IMR-90 (cell line): ENCODE measurements around the gene TRAF7. TPM values are rescaled to one million over a fixed set of nuclear protein-coding genes. Genes with fewer than 3 reads are reported as not detected.
"Not testable (repeated sequence)": the region's sequence is repeated elsewhere in the genome, so short reads cannot be mapped to it uniquely, and the experiment has no call there.

ENCODE experiments used
- ATAC-seq: fragments of 200-7000 bp; cut with Tn5 transposase; 2 replicates; pipeline ENCODE4 v1.9.1; 2020; ENCODE audit warnings: low read depth, mild to moderate bottlenecking, moderate library complexity
- BruUV-seq: library from RNA; stranded (reverse); fragments of 400-500 nt; replicated peaks from 2 replicates; lab custom pipeline; 2021; lab: Mats Ljungman, UMichigan
- CTCF ChIA-PET: fragments of 300-600 bp; formaldehyde crosslinking; extraction: SDS; loops from one replicate; lab custom pipeline; 2021; ENCODE audit warnings: antibody characterized with exemption; lab: Yijun Ruan, JAX
- POLR2A ChIA-PET: fragments of 300-600 bp; sonication (Branson Sonifier 250); formaldehyde crosslinking; loops from one replicate; lab custom pipeline; 2022; ENCODE audit warnings: antibody characterized with exemption; ENCODE audit not compliant: unreplicated experiment; lab: Charles Lee
- DNase-seq: peaks from one replicate; pipeline ENCODE4 v3.0.0; 2013
- H2AFZ ChIP-seq: replicated peaks from 2 replicates; pipeline ENCODE3; 2013; ENCODE audit warnings: low read length, mild to moderate bottlenecking; ENCODE audit not compliant: poor library complexity
- H2AK5ac ChIP-seq: 2 replicates; pipeline ENCODE4 v1.6.1; 2013; ENCODE audit warnings: low read depth, low read length, inconsistent platforms
- H2AK9ac ChIP-seq: replicated peaks from 2 replicates; pipeline ENCODE3; 2013; ENCODE audit warnings: mild to moderate bottlenecking, low read depth, low read length, moderate library complexity; ENCODE audit not compliant: poor library complexity
- H2BK120ac ChIP-seq: 2 replicates; pipeline ENCODE4 v1.6.1; 2013; ENCODE audit warnings: low read depth, low read length, inconsistent platforms
- H2BK15ac ChIP-seq: 3 replicates; pipeline ENCODE4 v1.6.1; 2013; ENCODE audit warnings: low read depth, low read length, inconsistent platforms
- H2BK20ac ChIP-seq: 2 replicates; pipeline ENCODE4 v1.6.1; 2013; ENCODE audit warnings: low read depth, mild to moderate bottlenecking, inconsistent platforms, low read length, moderate library complexity
- H2BK5ac ChIP-seq: 2 replicates; pipeline ENCODE4 v1.6.1; 2013; ENCODE audit warnings: mild to moderate bottlenecking, low read depth, low read length, inconsistent platforms; ENCODE audit not compliant: poor library complexity, severe bottlenecking
- H3K14ac ChIP-seq: replicated peaks from 2 replicates; pipeline ENCODE4 v1.6.1; 2013; ENCODE audit warnings: low read depth, low read length, inconsistent platforms
- H3K18ac ChIP-seq: 2 replicates; pipeline ENCODE4 v1.6.1; 2013; ENCODE audit warnings: low read depth, low read length, control low read depth
- H3K23ac ChIP-seq: 2 replicates; pipeline ENCODE4 v1.6.1; 2013; ENCODE audit warnings: low read depth, low read length, inconsistent platforms
- H3K27ac ChIP-seq: 2 replicates; pipeline ENCODE4 v1.5.1; 2013; ENCODE audit warnings: mild to moderate bottlenecking, control low read depth, low read length; ENCODE audit not compliant: insufficient read depth
- H3K27me3 ChIP-seq: 2 replicates; pipeline ENCODE4 v1.6.1; 2013; ENCODE audit warnings: low read length; ENCODE audit not compliant: control insufficient read depth, insufficient read depth
- H3K36me3 ChIP-seq: 2 replicates; pipeline ENCODE4 v1.6.1; 2013; ENCODE audit warnings: low read length, mixed read lengths; ENCODE audit not compliant: control insufficient read depth, insufficient read depth
- H3K4ac ChIP-seq: 2 replicates; pipeline ENCODE4 v1.6.1; 2013; ENCODE audit warnings: low read depth, low read length, inconsistent platforms
- H3K4me1 ChIP-seq: 2 replicates; pipeline ENCODE4 v1.6.1; 2013; ENCODE audit warnings: low read length, mixed read lengths; ENCODE audit not compliant: control insufficient read depth, insufficient read depth
- H3K4me2 ChIP-seq: 2 replicates; pipeline ENCODE4 v1.6.1; 2013; ENCODE audit warnings: low read depth, mild to moderate bottlenecking, control low read depth, low read length, moderate library complexity
- H3K4me3 ChIP-seq: 2 replicates; pipeline ENCODE4 v1.5.1; 2013; ENCODE audit warnings: low read depth, mild to moderate bottlenecking, control low read depth, low read length, moderate library complexity; ENCODE audit not compliant: insufficient read depth
- H3K56ac ChIP-seq: 2 replicates; pipeline ENCODE4 v1.6.1; 2013; ENCODE audit warnings: low read length, inconsistent platforms; ENCODE audit not compliant: insufficient read depth; ENCODE audit errors: extremely low read depth
- H3K79me1 ChIP-seq, 2 experiments: 2 replicates each; pipeline ENCODE4 v1.6.1; 2013; ENCODE audit warnings: low read length in 2 of 2, inconsistent platforms in 1 of 2, low read depth in 1 of 2
- H3K9ac ChIP-seq: 2 replicates; pipeline ENCODE4 v1.6.1; 2013; ENCODE audit warnings: low read depth, low read length, control low read depth
- H3K9me1 ChIP-seq: 2 replicates; pipeline ENCODE4 v1.6.1; 2013; ENCODE audit warnings: low read length, inconsistent platforms; ENCODE audit not compliant: insufficient read depth
- H3K9me3 ChIP-seq: 2 replicates; pipeline ENCODE4 v1.6.1; 2013; ENCODE audit warnings: low read length; ENCODE audit not compliant: control insufficient read depth, insufficient read depth
- H4K20me1 ChIP-seq: 2 replicates; pipeline ENCODE4 v1.6.1; 2013; ENCODE audit warnings: low read length, inconsistent platforms; ENCODE audit not compliant: insufficient read depth
- H4K5ac ChIP-seq: 2 replicates; pipeline ENCODE4 v1.6.1; 2013; ENCODE audit warnings: mild to moderate bottlenecking, low read depth, low read length, control low read depth
- H4K8ac ChIP-seq, 2 experiments: 2 replicates each; pipeline ENCODE4 v1.6.1; 2013; ENCODE audit warnings: low read depth in 2 of 2, low read length in 2 of 2, control low read depth in 1 of 2, inconsistent platforms in 1 of 2
- H4K91ac ChIP-seq: 2 replicates; pipeline ENCODE4 v1.6.1; 2013; ENCODE audit warnings: low read depth, low read length, inconsistent platforms; ENCODE audit not compliant: insufficient read depth
- WGBS, 2 experiments: methylation state at CpG; one replicate each; pipeline versions ENCODE4 v1.1.5 to v1.1.7; 2013; ENCODE audit warnings: missing lambda C conversion rate in 2 of 2; ENCODE audit not compliant: insufficient read length in 1 of 2; ENCODE audit errors: extremely low coverage in 2 of 2; 5-methylcytosine and 5-hydroxymethylcytosine counted together
- dilution Hi-C: fragments of 300-500 bp; cut with HindIII; formaldehyde crosslinking; loops from one replicate; pipeline ENCODE4 v1.14.3; 2018; ENCODE audit warnings: low sequenced_read_pairs; ENCODE audit not compliant: unreplicated experiment
- in situ Hi-C: fragments of 300-500 bp; cut with MboI; formaldehyde crosslinking; loops from 3 replicates; pipeline ENCODE4 v1.14.3; 2019; ENCODE audit warnings: low sequenced_read_pairs, inconsistent platforms, mixed read lengths
- intact Hi-C: fragments of 100-400 bp; cut with micrococcal nuclease; formaldehyde crosslinking; loops from 2 replicates; pipeline ENCODE4 v1.10.0; 2022
- polyA plus RNA-seq, 3 experiments: library from polyadenylated mRNA; depleted of rRNA; stranded (reverse); fragments of >200 nt; gene quantifications; 2 replicates each; pipeline ENCODE4 v1.2.3, GENCODE V29; 2012; ENCODE audit warnings: low replicate concordance in 1 of 3
- total RNA-seq: library from RNA; depleted of rRNA; stranded (reverse); fragments of >200 nt; gene quantifications from 2 replicates; pipeline ENCODE4 v1.2.3, GENCODE V29; 2012

Gene TRAF7
- total and polyA plus RNA-seq, 2 of the 4 experiments (the other 2 are of a cell fraction) = 29.6 to 52.6 TPM

GRCh38 chr16:2135071-2135470, 20.5 kb upstream of the TRAF7 start:
- H2BK120ac ChIP-seq, H4K91ac ChIP-seq, H3K56ac ChIP-seq, H3K18ac ChIP-seq, H3K4ac ChIP-seq, H2BK5ac ChIP-seq, H3K79me1 ChIP-seq, H3K27me3 ChIP-seq, POLR2A ChIA-PET, H2BK15ac ChIP-seq, DNase-seq, H3K23ac ChIP-seq, H4K20me1 ChIP-seq, H3K9me1 ChIP-seq, H3K36me3 ChIP-seq, H3K4me1 ChIP-seq, in situ Hi-C loops, H3K9me3 ChIP-seq, H2AFZ ChIP-seq, H4K5ac ChIP-seq, H4K8ac ChIP-seq, ATAC-seq, H2AK9ac ChIP-seq, intact Hi-C loops, dilution Hi-C loops, H2BK20ac ChIP-seq, H3K14ac ChIP-seq, H2AK5ac ChIP-seq, BruUV-seq, CTCF ChIA-PET: not testable (repeated sequence)
- peak overlapping the region; percentile 80 for H3K27ac ChIP-seq
- peak overlapping the region; percentile 81 for H3K9ac ChIP-seq
- peak overlapping the region; percentile 86 for H3K4me3 ChIP-seq
- WGBS, 2 experiments = 8% methylated on average over 2 of the region's 42 CpGs; no CpG with 5 or more reads in 1 of the 2 experiments
- H3K4me2 ChIP-seq = peak overlapping the region; percentile 74
